Measurements from ENCODE around the gene SLC45A1.

DNA sequence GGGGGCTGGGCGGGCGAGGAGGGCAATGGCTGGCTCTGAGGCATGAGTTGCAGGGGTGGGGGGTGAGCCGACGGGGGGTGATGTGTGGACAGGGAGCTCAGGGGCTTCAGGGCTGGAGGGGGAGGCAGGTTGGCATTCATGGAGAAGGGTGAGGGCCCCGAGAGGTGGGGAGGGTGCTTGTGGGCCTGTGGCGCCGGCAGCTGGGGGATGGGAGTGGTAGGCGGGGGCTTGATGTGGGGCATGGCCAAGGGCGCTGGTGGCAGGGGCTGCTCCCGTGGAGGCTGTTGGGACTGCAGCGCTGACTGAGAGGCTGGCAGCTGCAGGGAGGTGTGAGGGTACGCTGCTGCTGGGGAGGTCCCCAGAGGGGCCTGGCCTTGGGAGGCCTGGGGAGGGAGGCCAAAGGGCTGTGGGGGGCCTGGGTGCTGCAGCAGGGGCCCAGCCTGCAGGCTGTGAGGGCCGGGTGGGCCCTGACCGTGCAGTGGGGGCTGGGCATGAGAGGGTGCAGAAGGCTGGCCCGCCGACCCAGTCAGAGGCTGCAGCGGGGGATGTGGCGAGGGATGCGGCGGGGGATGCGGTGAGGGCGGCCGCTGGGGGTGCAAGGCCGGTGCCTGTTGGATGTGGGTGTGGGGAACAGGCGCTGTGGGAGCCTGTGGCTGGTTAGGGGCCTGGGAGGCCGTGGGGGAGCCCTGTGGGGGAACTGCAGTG lies 42.7 kb downstream of the SLC45A1 start:
- TF ChIP-seq, protein P1, sequence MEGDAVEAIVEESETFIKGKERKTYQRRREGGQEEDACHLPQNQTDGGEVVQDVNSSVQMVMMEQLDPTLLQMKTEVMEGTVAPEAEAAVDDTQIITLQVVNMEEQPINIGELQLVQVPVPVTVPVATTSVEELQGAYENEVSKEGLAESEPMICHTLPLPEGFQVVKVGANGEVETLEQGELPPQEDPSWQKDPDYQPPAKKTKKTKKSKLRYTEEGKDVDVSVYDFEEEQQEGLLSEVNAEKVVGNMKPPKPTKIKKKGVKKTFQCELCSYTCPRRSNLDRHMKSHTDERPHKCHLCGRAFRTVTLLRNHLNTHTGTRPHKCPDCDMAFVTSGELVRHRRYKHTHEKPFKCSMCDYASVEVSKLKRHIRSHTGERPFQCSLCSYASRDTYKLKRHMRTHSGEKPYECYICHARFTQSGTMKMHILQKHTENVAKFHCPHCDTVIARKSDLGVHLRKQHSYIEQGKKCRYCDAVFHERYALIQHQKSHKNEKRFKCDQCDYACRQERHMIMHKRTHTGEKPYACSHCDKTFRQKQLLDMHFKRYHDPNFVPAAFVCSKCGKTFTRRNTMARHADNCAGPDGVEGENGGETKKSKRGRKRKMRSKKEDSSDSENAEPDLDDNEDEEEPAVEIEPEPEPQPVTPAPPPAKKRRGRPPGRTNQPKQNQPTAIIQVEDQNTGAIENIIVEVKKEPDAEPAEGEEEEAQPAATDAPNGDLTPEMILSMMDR (IDR thresholded peaks at IDR 0.05; ENCODE audit: poor library complexity), result no peak
- TF ChIP-seq EZH2 (IDR thresholded peaks at IDR 0.05; ENCODE audit: borderline replicate concordance) (no peak), EZH2phosphoT487 (IDR thresholded peaks at IDR 0.05; ENCODE audit: low read depth, severe bottlenecking, unreplicated experiment) (no peak)
